WTC11 (cell line): ENCODE results near the gene MRPS34. TPM values are rescaled to one million over a fixed set of nuclear protein-coding genes. Genes with fewer than 3 reads are reported as not detected.

Experiments
- ATAC-seq: fragments of 200-7000 bp; cut with Tn5 transposase; 2 replicates; pipeline ENCODE4 v1.10.0; 2021; ENCODE audit warnings: mild to moderate bottlenecking, moderate library complexity
- CTCF ChIA-PET: fragments of 300-600 bp; sonication (Branson Sonifier 250); formaldehyde crosslinking; loops from one replicate; lab custom pipeline; 2021; ENCODE audit warnings: antibody characterized with exemption; lab: Charles Lee
- POLR2A ChIA-PET: fragments of 350-600 bp; sonication (Branson Sonifier 250); formaldehyde crosslinking; loops from one replicate; lab custom pipeline; 2021; ENCODE audit warnings: antibody characterized with exemption; lab: Charles Lee
- DNase-seq: peaks from one replicate; pipeline ENCODE4 v3.0.0; 2021; ENCODE audit warnings: low spot score
- H3K27ac Mint-ChIP-seq: 2 replicates; pipeline ENCODE4 v1.8.0; 2021; ENCODE audit warnings: mixed read lengths
- H3K27me3 Mint-ChIP-seq: 2 replicates; pipeline ENCODE4 v1.8.0; 2021; ENCODE audit warnings: low read depth, mild to moderate bottlenecking, moderate library complexity, mixed read lengths
- H3K36me3 Mint-ChIP-seq: 2 replicates; pipeline ENCODE4 v1.8.0; 2021; ENCODE audit warnings: mixed read lengths
- H3K4me1 Mint-ChIP-seq: 2 replicates; pipeline ENCODE4 v1.8.0; 2022; ENCODE audit warnings: mixed read lengths
- H3K4me3 Mint-ChIP-seq: 2 replicates; pipeline ENCODE4 v1.8.0; 2021; ENCODE audit warnings: mild to moderate bottlenecking, moderate library complexity, mixed read lengths
- H3K9me3 Mint-ChIP-seq: 2 replicates; pipeline ENCODE4 v1.8.0; 2021; ENCODE audit warnings: mixed read lengths
- AFF4 ChIP-seq: sonication (generic); formaldehyde crosslinking; IDR thresholded peaks from 2 replicates; pipeline ENCODE4 v1.8.1; 2023; ENCODE audit warnings: mild to moderate bottlenecking, missing genetic modification reagents, borderline replicate concordance
- ATF1 ChIP-seq: sonication (generic); formaldehyde crosslinking; IDR thresholded peaks from 2 replicates; pipeline ENCODE4 v1.8.1; 2023; ENCODE audit warnings: mild to moderate bottlenecking, moderate library complexity, missing genetic modification reagents
- ATF2 ChIP-seq: sonication (generic); formaldehyde crosslinking; IDR thresholded peaks from 2 replicates; pipeline ENCODE4 v1.8.1; 2022; ENCODE audit warnings: low read depth, missing genetic modification reagents, borderline replicate concordance
- ELF4 ChIP-seq: sonication (generic); formaldehyde crosslinking; IDR thresholded peaks from 2 replicates; pipeline ENCODE4 v1.8.1; 2022; ENCODE audit warnings: low read depth, mild to moderate bottlenecking, moderate library complexity, missing genetic modification reagents
- ETV6 ChIP-seq: sonication (generic); formaldehyde crosslinking; IDR thresholded peaks from 2 replicates; pipeline ENCODE4 v1.8.1; 2022; ENCODE audit warnings: mild to moderate bottlenecking, missing genetic modification reagents
- FOXJ3 ChIP-seq: sonication (generic); formaldehyde crosslinking; IDR thresholded peaks from 2 replicates; pipeline ENCODE4 v1.9.0; 2021; ENCODE audit warnings: missing genetic modification reagents, mild to moderate bottlenecking, borderline replicate concordance
- HMGXB4 ChIP-seq: sonication (generic); formaldehyde crosslinking; IDR thresholded peaks from 2 replicates; pipeline ENCODE4 v1.8.1; 2023; ENCODE audit warnings: mild to moderate bottlenecking, moderate library complexity, missing genetic modification reagents
- IRF1 ChIP-seq: sonication (generic); formaldehyde crosslinking; IDR thresholded peaks from 2 replicates; pipeline ENCODE4 v1.8.0; 2023; ENCODE audit warnings: missing genetic modification reagents
- IRF2 ChIP-seq: sonication (generic); formaldehyde crosslinking; IDR thresholded peaks from 2 replicates; pipeline ENCODE4 v1.8.0; 2022; ENCODE audit warnings: low read depth, missing genetic modification reagents, borderline replicate concordance
- NFATC4 ChIP-seq: fragments of 250-450 bp; sonication (Bioruptor Pico); IDR thresholded peaks from 2 replicates; pipeline ENCODE4 v1.9.0; 2021; ENCODE audit warnings: mild to moderate bottlenecking
- OVOL2 ChIP-seq: fragments of 250-450 bp; sonication (Bioruptor Pico); IDR thresholded peaks from 2 replicates; pipeline ENCODE4 v1.9.0; 2021; ENCODE audit warnings: mild to moderate bottlenecking, borderline replicate concordance
- PRRX2 ChIP-seq: fragments of 250-450 bp; sonication (Bioruptor Pico); IDR thresholded peaks from 2 replicates; pipeline ENCODE4 v1.8.0; 2021; ENCODE audit warnings: mild to moderate bottlenecking
- RELA ChIP-seq: sonication (generic); formaldehyde crosslinking; IDR thresholded peaks from 2 replicates; pipeline ENCODE4 v1.8.1; 2022; ENCODE audit warnings: missing genetic modification reagents, mild to moderate bottlenecking, borderline replicate concordance
- ZNF671 ChIP-seq: fragments of 250-450 bp; sonication (Bioruptor Pico); IDR thresholded peaks from 2 replicates; pipeline ENCODE4 v1.8.0; 2021; ENCODE audit warnings: mild to moderate bottlenecking
- total RNA-seq: library from RNA; stranded (reverse); gene quantifications from 3 replicates; pipeline ENCODE4 v1.2.3, GENCODE V29; 2021
- TF ChIP-seq, protein P1 (sequence below): fragments of 250-450 bp; sonication (Bioruptor Pico); IDR thresholded peaks from 2 replicates; pipeline ENCODE4 v1.9.0; 2021; ENCODE audit warnings: mild to moderate bottlenecking

The MRPS34 gene
- total RNA-seq, 1 experiment from 2014 or later, result 258 TPM

DNA sequence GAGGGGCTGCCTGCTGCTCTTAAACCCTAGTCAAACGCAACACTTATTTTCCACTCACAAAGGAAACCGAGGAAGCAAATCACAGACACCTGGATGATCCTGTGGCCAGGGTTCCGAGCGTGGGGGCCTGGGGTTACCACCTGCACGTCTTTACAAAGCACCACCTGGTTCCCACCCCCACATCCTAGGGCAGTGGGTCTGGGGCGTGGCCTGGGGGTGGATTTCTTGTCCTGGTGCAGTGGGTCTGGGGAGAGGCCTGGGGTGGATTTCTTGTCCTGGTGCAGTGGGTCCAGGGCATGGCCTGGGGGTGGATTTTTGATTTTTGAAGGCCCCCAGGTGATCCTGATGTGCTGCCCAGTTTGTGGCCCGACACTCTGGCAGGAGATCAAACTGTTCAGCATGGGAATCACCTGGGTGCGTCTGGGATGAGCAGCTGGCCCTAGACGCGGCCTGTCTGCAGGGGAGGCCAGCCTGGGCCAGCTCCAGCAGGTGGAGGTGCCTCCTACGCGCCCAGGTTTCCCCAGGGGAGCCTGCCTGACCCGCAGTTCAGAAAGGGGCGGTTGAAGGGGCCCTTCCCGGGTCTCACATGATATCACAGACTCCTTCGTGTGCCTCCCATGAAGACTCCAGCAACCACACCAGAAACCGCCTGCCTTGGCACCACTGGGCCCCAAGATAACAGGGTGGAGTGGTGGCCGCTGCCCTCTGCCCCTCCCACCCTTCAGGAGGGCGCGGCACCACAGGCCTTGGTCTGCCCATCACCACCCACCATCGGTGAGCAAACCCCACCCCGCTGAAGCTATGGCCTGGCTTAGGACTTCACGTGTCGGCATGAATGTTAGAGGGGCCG is 47.4 kb upstream of the MRPS34 start:
- Mint-ChIP-seq H3K27me3 (no peaks in the 10 kb centered on the region), H3K4me1 (0 out of 2 replicates have a peak, but pooled peaks cover 4% of the 10 kb centered on the region), H3K27ac (no peak overlapping the region), H3K36me3 (peaks cover 3% of the 10 kb centered on the region), H3K4me3 (no peak overlapping the region), H3K9me3 (no peaks in the 10 kb centered on the region)
- ATAC-seq (no peak), DNase-seq (no peak)
- CTCF ChIA-PET, result no interaction called here
- POLR2A ChIA-PET, result no interaction called here
- TF ChIP-seq, protein P1, sequence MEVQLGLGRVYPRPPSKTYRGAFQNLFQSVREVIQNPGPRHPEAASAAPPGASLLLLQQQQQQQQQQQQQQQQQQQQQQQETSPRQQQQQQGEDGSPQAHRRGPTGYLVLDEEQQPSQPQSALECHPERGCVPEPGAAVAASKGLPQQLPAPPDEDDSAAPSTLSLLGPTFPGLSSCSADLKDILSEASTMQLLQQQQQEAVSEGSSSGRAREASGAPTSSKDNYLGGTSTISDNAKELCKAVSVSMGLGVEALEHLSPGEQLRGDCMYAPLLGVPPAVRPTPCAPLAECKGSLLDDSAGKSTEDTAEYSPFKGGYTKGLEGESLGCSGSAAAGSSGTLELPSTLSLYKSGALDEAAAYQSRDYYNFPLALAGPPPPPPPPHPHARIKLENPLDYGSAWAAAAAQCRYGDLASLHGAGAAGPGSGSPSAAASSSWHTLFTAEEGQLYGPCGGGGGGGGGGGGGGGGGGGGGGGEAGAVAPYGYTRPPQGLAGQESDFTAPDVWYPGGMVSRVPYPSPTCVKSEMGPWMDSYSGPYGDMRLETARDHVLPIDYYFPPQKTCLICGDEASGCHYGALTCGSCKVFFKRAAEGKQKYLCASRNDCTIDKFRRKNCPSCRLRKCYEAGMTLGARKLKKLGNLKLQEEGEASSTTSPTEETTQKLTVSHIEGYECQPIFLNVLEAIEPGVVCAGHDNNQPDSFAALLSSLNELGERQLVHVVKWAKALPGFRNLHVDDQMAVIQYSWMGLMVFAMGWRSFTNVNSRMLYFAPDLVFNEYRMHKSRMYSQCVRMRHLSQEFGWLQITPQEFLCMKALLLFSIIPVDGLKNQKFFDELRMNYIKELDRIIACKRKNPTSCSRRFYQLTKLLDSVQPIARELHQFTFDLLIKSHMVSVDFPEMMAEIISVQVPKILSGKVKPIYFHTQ, result no peak
- TF ChIP-seq AFF4 (CRISPR knock-in tag) (no peak), ATF2 (CRISPR knock-in tag) (no peak), PRRX2 (CRISPR knock-in tag) (no peak), RELA (CRISPR knock-in tag) (no peak), FOXJ3 (no peak), HMGXB4 (CRISPR knock-in tag) (no peak), ETV6 (CRISPR knock-in tag) (no peak), ATF1 (CRISPR knock-in tag) (no peak), ZNF671 (CRISPR knock-in tag) (no peak), NFATC4 (no peak), IRF1 (CRISPR knock-in tag) (no peak), IRF2 (CRISPR knock-in tag) (no peak), OVOL2 (CRISPR knock-in tag) (no peak), ELF4 (CRISPR knock-in tag) (no peak)
